Neural progenitor cell (in vitro differentiated cells): Measurements from ENCODE around the gene CCT8. TPM values are rescaled to one million over a fixed set of nuclear protein-coding genes. Genes with fewer than 3 reads are reported as not detected.

Experiments
- DNase-seq: peaks from one replicate; pipeline ENCODE4 v3.0.0-alpha.2; 2016; ENCODE audit warnings: low spot score
- H2AFZ ChIP-seq: fragments of 200-600 bp; sonication (generic); replicated peaks from 2 replicates; pipeline ENCODE4 v1.6.1; 2016; ENCODE audit warnings: antibody characterized with exemption
- H3F3A ChIP-seq: fragments of 200-600 bp; sonication (generic); 2 replicates; pipeline ENCODE4 v1.6.1; 2016; ENCODE audit warnings: antibody characterized with exemption, low read depth
- H3K27ac ChIP-seq: fragments of 200-600 bp; sonication (generic); 2 replicates; pipeline ENCODE4 v1.5.1; 2016; ENCODE audit warnings: mild to moderate bottlenecking
- H3K27me3 ChIP-seq: fragments of 200-600 bp; sonication (generic); 2 replicates; pipeline ENCODE4 v1.6.1; 2016; ENCODE audit warnings: mild to moderate bottlenecking, moderate library complexity
- H3K36me3 ChIP-seq: fragments of 200-600 bp; sonication (generic); 2 replicates; pipeline ENCODE4 v1.5.1; 2016
- H3K4me1 ChIP-seq: fragments of 200-600 bp; sonication (generic); 2 replicates; pipeline ENCODE4 v1.6.1; 2016; ENCODE audit warnings: mixed run types
- H3K4me2 ChIP-seq: fragments of 200-600 bp; sonication (generic); 2 replicates; pipeline ENCODE4 v1.6.1; 2016
- H3K4me3 ChIP-seq: fragments of 200-600 bp; sonication (generic); 2 replicates; pipeline ENCODE4 v1.5.1; 2016
- H3K79me2 ChIP-seq: fragments of 200-600 bp; sonication (generic); 2 replicates; pipeline ENCODE4 v1.6.1; 2016; ENCODE audit warnings: low read depth
- H3K9ac ChIP-seq: fragments of 200-600 bp; sonication (generic); 2 replicates; pipeline ENCODE4 v1.6.1; 2016
- H3K9me3 ChIP-seq: fragments of 200-600 bp; sonication (generic); 2 replicates; pipeline ENCODE4 v1.5.1; 2016; ENCODE audit warnings: low read depth
- H4K20me1 ChIP-seq: fragments of 200-600 bp; sonication (generic); 2 replicates; pipeline ENCODE4 v1.6.1; 2016; ENCODE audit warnings: low read depth
- H3K27ac Mint-ChIP-seq: 3 replicates; pipeline ENCODE4 v1.8.0; 2021; ENCODE audit warnings: mixed read lengths
- H3K27me3 Mint-ChIP-seq: 2 replicates; pipeline ENCODE4 v1.8.0; 2022; ENCODE audit warnings: low read depth, mild to moderate bottlenecking, inconsistent platforms, moderate library complexity, mixed read lengths; ENCODE audit not compliant: insufficient read depth
- H3K36me3 Mint-ChIP-seq: 3 replicates; pipeline ENCODE4 v1.8.0; 2021; ENCODE audit warnings: mixed read lengths
- H3K4me1 Mint-ChIP-seq: 3 replicates; pipeline ENCODE4 v1.8.0; 2021; ENCODE audit warnings: mixed read lengths
- H3K4me3 Mint-ChIP-seq: 3 replicates; pipeline ENCODE4 v1.8.0; 2021; ENCODE audit warnings: mild to moderate bottlenecking, moderate library complexity, mixed read lengths
- H3K9me3 Mint-ChIP-seq: 3 replicates; pipeline ENCODE4 v1.8.0; 2020; ENCODE audit warnings: mixed read lengths
- EZH2 ChIP-seq: fragments of 200-600 bp; sonication (generic); IDR thresholded peaks from 2 replicates; pipeline ENCODE4 v1.6.1; 2017; ENCODE audit warnings: antibody characterized with exemption, mild to moderate bottlenecking, moderate library complexity
- EZH2phosphoT487 ChIP-seq: fragments of 200-600 bp; sonication (generic); IDR thresholded peaks from 2 replicates; pipeline ENCODE4 v1.6.1; 2017; ENCODE audit warnings: antibody characterized with exemption
- total RNA-seq: library from RNA; depleted of rRNA; stranded (reverse); fragments of >200 nt; gene quantifications from 2 replicates; pipeline ENCODE4 v1.2.3, GENCODE V29; 2015; ENCODE audit warnings: low replicate concordance
- TF ChIP-seq, protein P1 (sequence below): fragments of 200-600 bp; sonication (generic); IDR thresholded peaks from 2 replicates; pipeline ENCODE4 v1.5.1; 2017; ENCODE audit warnings: antibody characterized with exemption, mild to moderate bottlenecking

Gene CCT8
- total RNA-seq, 1 donor from 2014 or later: 642 TPM

DNA sequence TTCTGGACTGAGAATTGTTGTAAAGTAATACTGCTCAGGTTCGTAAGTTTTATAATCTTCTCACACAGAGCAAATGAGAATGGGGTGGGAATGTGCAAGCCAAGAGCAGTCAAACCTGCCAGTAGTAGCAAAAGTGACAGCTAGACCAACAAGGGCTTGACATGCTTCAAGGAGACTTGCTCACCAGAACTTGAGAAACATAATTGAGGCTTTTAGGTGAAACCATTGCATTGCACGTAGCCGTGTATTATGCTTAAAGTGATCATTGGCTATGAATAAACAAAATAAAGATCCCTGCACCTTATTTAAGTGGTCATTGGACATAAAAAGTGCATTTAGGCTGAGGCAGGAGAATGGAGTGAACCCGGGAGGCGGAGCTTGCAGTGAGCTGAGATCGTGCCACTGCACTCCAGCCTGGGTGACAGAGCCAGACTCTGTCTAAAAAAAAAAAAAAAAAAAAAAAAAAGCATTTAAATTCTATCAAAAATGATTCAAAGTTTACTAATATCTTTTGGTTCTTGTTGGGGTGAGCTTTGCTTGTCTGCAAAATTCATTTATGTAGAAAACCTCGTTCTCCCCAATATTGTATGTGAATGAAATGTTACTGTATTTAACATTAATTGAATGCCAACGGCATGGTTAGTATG, 11.8 kb upstream of the CCT8 start:
- Histone ChIP-seq H3F3A (no peaks in the 10 kb centered on the region), H3K4me2 (no peak overlapping the region), H3K27me3 (no peaks in the 10 kb centered on the region), H3K9me3 (no peaks in the 10 kb centered on the region), H3K79me2 (no peaks in the 10 kb centered on the region), H3K4me1 (no peaks in the 10 kb centered on the region), H3K4me3 (no peak overlapping the region), H3K36me3 (no peaks in the 10 kb centered on the region), H3K27ac (no peak overlapping the region), H2AFZ (peak overlapping the region; percentile 72), H4K20me1 (no peaks in the 10 kb centered on the region), H3K9ac (no peak overlapping the region)
- DNase-seq: no peak
- Mint-ChIP-seq H3K9me3 (no peaks in the 10 kb centered on the region), H3K4me1 (no peaks in the 10 kb centered on the region), H3K4me3 (no peak overlapping the region), H3K36me3 (no peaks in the 10 kb centered on the region), H3K27me3 (no peaks in the 10 kb centered on the region), H3K27ac (no peak overlapping the region)
- TF ChIP-seq, protein P1, sequence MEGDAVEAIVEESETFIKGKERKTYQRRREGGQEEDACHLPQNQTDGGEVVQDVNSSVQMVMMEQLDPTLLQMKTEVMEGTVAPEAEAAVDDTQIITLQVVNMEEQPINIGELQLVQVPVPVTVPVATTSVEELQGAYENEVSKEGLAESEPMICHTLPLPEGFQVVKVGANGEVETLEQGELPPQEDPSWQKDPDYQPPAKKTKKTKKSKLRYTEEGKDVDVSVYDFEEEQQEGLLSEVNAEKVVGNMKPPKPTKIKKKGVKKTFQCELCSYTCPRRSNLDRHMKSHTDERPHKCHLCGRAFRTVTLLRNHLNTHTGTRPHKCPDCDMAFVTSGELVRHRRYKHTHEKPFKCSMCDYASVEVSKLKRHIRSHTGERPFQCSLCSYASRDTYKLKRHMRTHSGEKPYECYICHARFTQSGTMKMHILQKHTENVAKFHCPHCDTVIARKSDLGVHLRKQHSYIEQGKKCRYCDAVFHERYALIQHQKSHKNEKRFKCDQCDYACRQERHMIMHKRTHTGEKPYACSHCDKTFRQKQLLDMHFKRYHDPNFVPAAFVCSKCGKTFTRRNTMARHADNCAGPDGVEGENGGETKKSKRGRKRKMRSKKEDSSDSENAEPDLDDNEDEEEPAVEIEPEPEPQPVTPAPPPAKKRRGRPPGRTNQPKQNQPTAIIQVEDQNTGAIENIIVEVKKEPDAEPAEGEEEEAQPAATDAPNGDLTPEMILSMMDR: no peak
- no peak for TF ChIP-seq EZH2
- no peak for TF ChIP-seq EZH2phosphoT487

- TF ChIP-seq EZH2phosphoT487 (no peak), EZH2 (no peak)
- TF ChIP-seq, protein P1: no peak
- Histone ChIP-seq H3K79me2 (no peaks in the 10 kb centered on the region), H3K27me3 (no peaks in the 10 kb centered on the region), H3K4me2 (no peak overlapping the region), H3K4me3 (no peak overlapping the region), H3K4me1 (no peaks in the 10 kb centered on the region), H2AFZ (no peak overlapping the region), H3K9ac (no peak overlapping the region), H4K20me1 (no peaks in the 10 kb centered on the region), H3K9me3 (no peaks in the 10 kb centered on the region), H3K36me3 (no peaks in the 10 kb centered on the region), H3F3A (no peaks in the 10 kb centered on the region), H3K27ac (no peak overlapping the region)
- H3K4me1 Mint-ChIP-seq: no peaks in the 10 kb centered on the region
- H3K4me3 Mint-ChIP-seq: no peak overlapping the region
- H3K36me3 Mint-ChIP-seq: no peaks in the 10 kb centered on the region
- H3K27me3 Mint-ChIP-seq: no peaks in the 10 kb centered on the region
- DNase-seq: no peak
- H3K27ac Mint-ChIP-seq: no peak overlapping the region
- H3K9me3 Mint-ChIP-seq: no peaks in the 10 kb centered on the region
These were observed 10.9 kb upstream of the CCT8 start for GRCh38 chr21:29084372-29084771.

- no peak for TF ChIP-seq EZH2phosphoT487
- TF ChIP-seq EZH2: no peak
- TF ChIP-seq, protein P1: no peak
- H3K4me1 ChIP-seq: no peaks in the 10 kb centered on the region
- H3K27ac ChIP-seq: no peak overlapping the region
- no peaks in the 10 kb centered on the region for H3F3A ChIP-seq
- H3K27me3 ChIP-seq: no peaks in the 10 kb centered on the region
- Mint-ChIP-seq H3K4me3 (no peak overlapping the region), H3K4me1 (peaks cover 2% of the 10 kb centered on the region), H3K36me3 (no peaks in the 10 kb centered on the region), H3K27ac (no peak overlapping the region), H3K9me3 (no peaks in the 10 kb centered on the region), H3K27me3 (peaks cover 3% of the 10 kb centered on the region)
- H3K4me3 ChIP-seq: no peak overlapping the region
- H3K79me2 ChIP-seq: no peaks in the 10 kb centered on the region
- no peaks in the 10 kb centered on the region for H3K9me3 ChIP-seq
- H2AFZ ChIP-seq: no peak overlapping the region
- H3K36me3 ChIP-seq: no peaks in the 10 kb centered on the region
- H4K20me1 ChIP-seq: no peaks in the 10 kb centered on the region
- H3K4me2 ChIP-seq: no peak overlapping the region
- no peak overlapping the region for H3K9ac ChIP-seq
- no peak for DNase-seq
These were observed 9.9 kb upstream of the CCT8 start for GRCh38 chr21:29083306-29083705.
